Keratinocyte (primary cell): ENCODE measurements around the gene C1RL. TPM values are rescaled to one million over a fixed set of nuclear protein-coding genes. Genes with fewer than 3 reads are reported as not detected.

Experiments
- DNase-seq: peaks from one replicate; pipeline ENCODE4 v3.0.0-alpha.2; 2011; ENCODE audit warnings: low read depth, missing footprints, low spot score
- FAIRE-seq: peaks from 2 replicates; lab custom pipeline; 2011; peaks lifted over from hg19 to GRCh38; lab: Jason Lieb, UNC
- H2AFZ ChIP-seq: 2 replicates; pipeline ENCODE4 v1.6.0; 2012; ENCODE audit warnings: low read length, control low read depth, inconsistent platforms; ENCODE audit not compliant: control insufficient read depth
- H3K27ac ChIP-seq: 2 replicates; pipeline ENCODE4 v1.5.1; 2011; ENCODE audit warnings: low read length; ENCODE audit not compliant: control insufficient read depth, insufficient read depth
- H3K27me3 ChIP-seq: 3 replicates; pipeline ENCODE4 v1.6.0; 2011; ENCODE audit warnings: low read length; ENCODE audit not compliant: control insufficient read depth, insufficient read depth; ENCODE audit errors: extremely low read depth
- H3K36me3 ChIP-seq, 2 experiments: 2 replicates in 1 of 2; 3 replicates in 1 of 2; pipeline ENCODE4 v1.5.1; 2011; ENCODE audit warnings: low read length in 2 of 2, mild to moderate bottlenecking in 1 of 2; ENCODE audit not compliant: control insufficient read depth in 2 of 2, insufficient read depth in 2 of 2; ENCODE audit errors: extremely low read depth in 1 of 2
- H3K4me1 ChIP-seq: 3 replicates; pipeline ENCODE4 v1.5.1; 2011; ENCODE audit warnings: low read length; ENCODE audit not compliant: control insufficient read depth, insufficient read depth; ENCODE audit errors: extremely low read depth
- H3K4me2 ChIP-seq: 3 replicates; pipeline ENCODE4 v1.6.0; 2011; ENCODE audit warnings: low read depth, low read length; ENCODE audit not compliant: control insufficient read depth, insufficient read depth; ENCODE audit errors: extremely low read depth
- H3K4me3 ChIP-seq, 3 experiments: fragments of 200-600 bp in 1 of 3; sonication (generic) in 1 of 3; 2 replicates in 2 of 3; 3 replicates in 1 of 3; pipeline ENCODE4 v1.5.1; 2011 to 2016; ENCODE audit warnings: low read length in 3 of 3, mild to moderate bottlenecking in 3 of 3, control low read depth in 2 of 3, inconsistent platforms in 1 of 3, low read depth in 1 of 3, mixed read lengths in 1 of 3, mixed run types in 1 of 3, moderate library complexity in 1 of 3; ENCODE audit not compliant: control insufficient read depth in 2 of 3, insufficient read depth in 2 of 3; ENCODE audit errors: extremely low read depth in 1 of 3
- H3K79me2 ChIP-seq: 2 replicates; pipeline ENCODE4 v1.6.0; 2012; ENCODE audit warnings: low read length; ENCODE audit not compliant: control insufficient read depth, insufficient read depth
- H3K9ac ChIP-seq: 3 replicates; pipeline ENCODE4 v1.6.0; 2011; ENCODE audit warnings: low read length; ENCODE audit not compliant: control insufficient read depth, insufficient read depth; ENCODE audit errors: extremely low read depth
- H3K9me1 ChIP-seq: 3 replicates; pipeline ENCODE4 v1.6.0; 2011; ENCODE audit warnings: low read length; ENCODE audit not compliant: control insufficient read depth, insufficient read depth; ENCODE audit errors: extremely low read depth
- H3K9me3 ChIP-seq: 2 replicates; pipeline ENCODE4 v1.5.1; 2012; ENCODE audit warnings: low read depth, low read length; ENCODE audit not compliant: control insufficient read depth
- H4K20me1 ChIP-seq: 3 replicates; pipeline ENCODE4 v1.6.0; 2011; ENCODE audit warnings: low read length; ENCODE audit not compliant: control insufficient read depth, insufficient read depth; ENCODE audit errors: extremely low read depth
- EZH2 ChIP-seq: IDR thresholded peaks from one replicate; pipeline ENCODE4 v1.6.1; 2012; ENCODE audit warnings: inconsistent platforms, mild to moderate bottlenecking, low read length, moderate library complexity
- dilution Hi-C: fragments of 300-500 bp; cut with MboI; formaldehyde crosslinking; loops from one replicate; pipeline ENCODE4 v1.7.0; 2020; ENCODE audit warnings: low sequenced_read_pairs; ENCODE audit not compliant: extremely low pct_ligation_motif_present
- polyA plus RNA-seq, 5 experiments: library from polyadenylated mRNA; depleted of rRNA in 3 of 5; stranded (reverse) in 3 of 5; stranded (forward) in 1 of 5; unstranded in 1 of 5; fragments of >200 nt; gene quantifications; 1 replicate in 1 of 5; 2 replicates in 3 of 5; 3 replicates in 1 of 5; pipeline versions ENCODE4 v1.2.1 to v1.2.3, GENCODE V29; 2011 to 2012; ENCODE audit warnings: missing spikeins in 2 of 5, low read depth in 1 of 5, low replicate concordance in 1 of 5
- TF ChIP-seq, protein P1 (sequence below), 3 experiments: IDR thresholded peaks in 1 of 3; conservative IDR thresholded peaks in 1 of 3; optimal IDR thresholded peaks in 1 of 3; 2 replicates in 2 of 3; 3 replicates in 1 of 3; pipeline versions ENCODE3 to v1.5.1; 2011; ENCODE audit warnings: low read length in 3 of 3, mild to moderate bottlenecking in 3 of 3, moderate library complexity in 2 of 3, control low read depth in 1 of 3, inconsistent platforms in 1 of 3; ENCODE audit not compliant: insufficient read depth in 2 of 3; ENCODE audit errors: extremely low read depth in 1 of 3

Gene C1RL
- polyA plus RNA-seq, 1 donor (not counting 4 experiments of a cell fraction or from before 2014, with no cell fraction given): 9.3 TPM

DNA sequence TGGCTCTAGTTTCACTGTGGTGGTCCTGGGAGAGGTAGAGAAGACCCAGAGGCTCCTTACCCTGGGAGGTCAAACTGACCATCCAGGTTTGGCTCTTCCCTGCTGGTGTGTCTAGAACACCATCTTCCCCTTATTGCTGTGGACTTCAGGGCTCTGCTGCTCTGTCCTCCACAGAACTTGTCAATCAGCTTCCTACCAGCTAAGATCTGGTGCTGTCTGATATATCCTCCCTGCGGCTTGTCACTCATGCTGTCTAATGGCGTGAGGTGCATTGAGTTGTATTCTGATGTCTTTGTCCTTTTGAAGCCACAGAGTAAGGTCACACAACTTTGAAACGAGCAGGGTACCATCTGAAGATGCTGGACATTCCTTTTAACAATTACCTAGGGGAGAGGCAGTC lies 7.2 kb upstream of the C1RL start:
- dilution Hi-C loops: no loop called here
- H3K36me3 ChIP-seq: peaks cover 25 to 29% of the 10 kb centered on the region in 2 experiments
- no peak for FAIRE-seq

DNA sequence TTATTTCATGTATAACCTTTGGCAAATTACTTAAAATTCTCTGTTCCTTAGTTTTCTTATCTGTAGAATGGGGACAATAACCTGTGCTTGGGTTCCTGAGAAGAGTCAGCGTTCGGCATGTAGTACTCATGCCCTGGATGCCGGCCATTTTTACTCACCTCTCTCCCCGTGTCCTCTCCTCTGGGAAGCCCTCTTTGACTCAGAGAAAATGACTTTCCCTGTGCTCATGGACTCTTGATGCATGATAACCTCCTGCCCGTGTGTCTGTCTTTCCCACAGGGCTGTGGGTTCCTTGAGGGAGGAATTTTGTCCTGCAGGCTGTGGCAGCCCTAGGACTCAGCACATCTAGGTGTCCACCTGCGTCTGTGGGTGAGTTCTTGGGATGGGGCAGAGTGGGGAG lies 5.8 kb upstream of the C1RL start:
- Histone ChIP-seq H3K4me2 (no peak overlapping the region), H3K9ac (no peak overlapping the region), H4K20me1 (no peaks in the 10 kb centered on the region), H3K79me2 (peaks cover 10% of the 10 kb centered on the region), H3K27ac (no peak overlapping the region), H3K4me1 (no peaks in the 10 kb centered on the region), H3K27me3 (no peaks in the 10 kb centered on the region), H3K9me1 (no peaks in the 10 kb centered on the region), H3K4me3 (no peak overlapping the region), H2AFZ (no peak overlapping the region), H3K36me3 (peaks cover 27 to 29% of the 10 kb centered on the region in 2 experiments), H3K9me3 (no peaks in the 10 kb centered on the region)
- TF ChIP-seq, protein P1, sequence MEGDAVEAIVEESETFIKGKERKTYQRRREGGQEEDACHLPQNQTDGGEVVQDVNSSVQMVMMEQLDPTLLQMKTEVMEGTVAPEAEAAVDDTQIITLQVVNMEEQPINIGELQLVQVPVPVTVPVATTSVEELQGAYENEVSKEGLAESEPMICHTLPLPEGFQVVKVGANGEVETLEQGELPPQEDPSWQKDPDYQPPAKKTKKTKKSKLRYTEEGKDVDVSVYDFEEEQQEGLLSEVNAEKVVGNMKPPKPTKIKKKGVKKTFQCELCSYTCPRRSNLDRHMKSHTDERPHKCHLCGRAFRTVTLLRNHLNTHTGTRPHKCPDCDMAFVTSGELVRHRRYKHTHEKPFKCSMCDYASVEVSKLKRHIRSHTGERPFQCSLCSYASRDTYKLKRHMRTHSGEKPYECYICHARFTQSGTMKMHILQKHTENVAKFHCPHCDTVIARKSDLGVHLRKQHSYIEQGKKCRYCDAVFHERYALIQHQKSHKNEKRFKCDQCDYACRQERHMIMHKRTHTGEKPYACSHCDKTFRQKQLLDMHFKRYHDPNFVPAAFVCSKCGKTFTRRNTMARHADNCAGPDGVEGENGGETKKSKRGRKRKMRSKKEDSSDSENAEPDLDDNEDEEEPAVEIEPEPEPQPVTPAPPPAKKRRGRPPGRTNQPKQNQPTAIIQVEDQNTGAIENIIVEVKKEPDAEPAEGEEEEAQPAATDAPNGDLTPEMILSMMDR (optimal IDR thresholded peaks at IDR 0.05 in 1 of 3, IDR thresholded peaks at IDR 0.05 in 1 of 3, conservative IDR thresholded peaks at IDR 0.05 in 1 of 3; ENCODE audit: extremely low read depth in 1 of 3, insufficient read depth in 2 of 3, low read length in 3 of 3): no peak
- no peak for TF ChIP-seq EZH2
- dilution Hi-C loops: no loop called here
- DNase-seq (no peak), FAIRE-seq (no peak)

More for the DNA sequence above, 7.2 kb upstream of the C1RL start:
- Histone ChIP-seq H3K4me3 (no peak overlapping the region), H3K4me2 (no peak overlapping the region), H3K4me1 (no peaks in the 10 kb centered on the region), H3K27ac (no peak overlapping the region), H3K27me3 (no peaks in the 10 kb centered on the region), H3K79me2 (no peaks in the 10 kb centered on the region), H3K9me3 (no peaks in the 10 kb centered on the region), H4K20me1 (no peaks in the 10 kb centered on the region), H2AFZ (no peak overlapping the region), H3K9ac (no peak overlapping the region), H3K9me1 (no peaks in the 10 kb centered on the region)
- no peak for DNase-seq
- TF ChIP-seq, protein P1 (optimal IDR thresholded peaks at IDR 0.05 in 1 of 3, IDR thresholded peaks at IDR 0.05 in 1 of 3, conservative IDR thresholded peaks at IDR 0.05 in 1 of 3; ENCODE audit: extremely low read depth in 1 of 3, insufficient read depth in 2 of 3, low read length in 3 of 3): no peak
- TF ChIP-seq EZH2: no peak
